GM18508 (cell line): Measurements from ENCODE around the gene NUDT4B.
"Not testable (repeated sequence)": the region's sequence is repeated elsewhere in the genome, so short reads cannot be mapped to it uniquely, and the experiment has no call there.

ENCODE experiments used
- ATAC-seq: cut with Tn5 transposase; IDR thresholded peaks from one replicate; pipeline ENCODE4 v1.9.1; 2021; ENCODE audit warnings: moderate number of reproducible peaks; ENCODE audit not compliant: insufficient read depth, unreplicated experiment

The NUDT4B gene

GRCh38 chr1:148791543-148792099 lies 43.0 kb downstream of the NUDT4B start:
- not testable (repeated sequence) for ATAC-seq

- not testable (repeated sequence) for ATAC-seq
Observed at GRCh38 chr1:148793762-148794332, 45.3 kb downstream of the NUDT4B start.
